ENCODE results near the gene GLT1D1. TPM values are rescaled to one million over a fixed set of nuclear protein-coding genes. Genes with fewer than 3 reads are reported as not detected.

The GLT1D1 gene
- total RNA-seq, 1 experiment from 2014 or later, result not detected

DNA sequence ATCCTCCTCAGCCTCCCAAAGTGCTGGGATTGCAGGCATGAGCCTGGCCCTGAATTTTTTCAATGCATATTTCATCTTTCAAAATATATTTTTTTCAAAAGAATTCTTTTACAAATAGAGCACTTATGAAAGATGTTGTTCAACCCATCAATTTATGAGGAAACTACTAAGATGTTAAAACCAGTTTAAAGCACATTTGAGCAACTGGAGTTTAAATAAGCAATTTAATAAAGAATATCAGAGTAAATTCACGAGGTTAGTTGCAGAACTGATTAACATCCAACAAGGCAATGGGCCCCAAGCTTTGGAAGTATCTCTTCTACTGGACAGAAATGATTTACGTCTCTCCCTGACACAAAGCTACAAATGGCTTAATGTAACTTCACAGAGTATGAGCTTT is 23.3 kb downstream of the GLT1D1 start:
- Histone ChIP-seq H3K79me2 (ENCODE audit: low read length) (no peaks in the 10 kb centered on the region), H3F3A (ENCODE audit: low read length, unreplicated experiment) (no peaks in the 10 kb centered on the region), H3K9me2 (replicated peaks; ENCODE audit: low read length) (no peaks in the 10 kb centered on the region), H3K4me2 (ENCODE audit: low read length) (no peak overlapping the region), H3K27ac (ENCODE audit: low read length) (no peak overlapping the region), H3K9ac (ENCODE audit: low read length) (no peak overlapping the region), H4K20me1 (ENCODE audit: low read length) (no peaks in the 10 kb centered on the region), H3K9me3 (ENCODE audit: low read length) (0 out of 2 replicates have a peak, but pooled peaks cover 6% of the 10 kb centered on the region), H3K4me1 (ENCODE audit: insufficient read depth, low read length) (no peaks in the 10 kb centered on the region), H3K4me3 (ENCODE audit: low read length) (no peak overlapping the region), H2AFZ (ENCODE audit: low read length) (no peak overlapping the region), H3K27me3 (ENCODE audit: low read length) (no peaks in the 10 kb centered on the region), H3K36me3 (ENCODE audit: low read depth, low read length) (no peaks in the 10 kb centered on the region)
- ATAC-seq (no peak), DNase-seq (no peak)
- no peak for TF ChIP-seq EZH2phosphoT487 (IDR thresholded peaks at IDR 0.05; ENCODE audit: borderline replicate concordance, low read length)
- TF ChIP-seq, protein P1, sequence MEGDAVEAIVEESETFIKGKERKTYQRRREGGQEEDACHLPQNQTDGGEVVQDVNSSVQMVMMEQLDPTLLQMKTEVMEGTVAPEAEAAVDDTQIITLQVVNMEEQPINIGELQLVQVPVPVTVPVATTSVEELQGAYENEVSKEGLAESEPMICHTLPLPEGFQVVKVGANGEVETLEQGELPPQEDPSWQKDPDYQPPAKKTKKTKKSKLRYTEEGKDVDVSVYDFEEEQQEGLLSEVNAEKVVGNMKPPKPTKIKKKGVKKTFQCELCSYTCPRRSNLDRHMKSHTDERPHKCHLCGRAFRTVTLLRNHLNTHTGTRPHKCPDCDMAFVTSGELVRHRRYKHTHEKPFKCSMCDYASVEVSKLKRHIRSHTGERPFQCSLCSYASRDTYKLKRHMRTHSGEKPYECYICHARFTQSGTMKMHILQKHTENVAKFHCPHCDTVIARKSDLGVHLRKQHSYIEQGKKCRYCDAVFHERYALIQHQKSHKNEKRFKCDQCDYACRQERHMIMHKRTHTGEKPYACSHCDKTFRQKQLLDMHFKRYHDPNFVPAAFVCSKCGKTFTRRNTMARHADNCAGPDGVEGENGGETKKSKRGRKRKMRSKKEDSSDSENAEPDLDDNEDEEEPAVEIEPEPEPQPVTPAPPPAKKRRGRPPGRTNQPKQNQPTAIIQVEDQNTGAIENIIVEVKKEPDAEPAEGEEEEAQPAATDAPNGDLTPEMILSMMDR (conservative IDR thresholded peaks at IDR 0.05; ENCODE audit: low read depth, low read length), result no peak
- ChIA-PET POLR2A (ENCODE audit: unreplicated experiment) (no interaction called here), CTCF (no interaction called here)
- intact Hi-C loops (cut with micrococcal nuclease), result no loop called here
- no TSS peak for BruUV-seq (replicated peaks)

DNA sequence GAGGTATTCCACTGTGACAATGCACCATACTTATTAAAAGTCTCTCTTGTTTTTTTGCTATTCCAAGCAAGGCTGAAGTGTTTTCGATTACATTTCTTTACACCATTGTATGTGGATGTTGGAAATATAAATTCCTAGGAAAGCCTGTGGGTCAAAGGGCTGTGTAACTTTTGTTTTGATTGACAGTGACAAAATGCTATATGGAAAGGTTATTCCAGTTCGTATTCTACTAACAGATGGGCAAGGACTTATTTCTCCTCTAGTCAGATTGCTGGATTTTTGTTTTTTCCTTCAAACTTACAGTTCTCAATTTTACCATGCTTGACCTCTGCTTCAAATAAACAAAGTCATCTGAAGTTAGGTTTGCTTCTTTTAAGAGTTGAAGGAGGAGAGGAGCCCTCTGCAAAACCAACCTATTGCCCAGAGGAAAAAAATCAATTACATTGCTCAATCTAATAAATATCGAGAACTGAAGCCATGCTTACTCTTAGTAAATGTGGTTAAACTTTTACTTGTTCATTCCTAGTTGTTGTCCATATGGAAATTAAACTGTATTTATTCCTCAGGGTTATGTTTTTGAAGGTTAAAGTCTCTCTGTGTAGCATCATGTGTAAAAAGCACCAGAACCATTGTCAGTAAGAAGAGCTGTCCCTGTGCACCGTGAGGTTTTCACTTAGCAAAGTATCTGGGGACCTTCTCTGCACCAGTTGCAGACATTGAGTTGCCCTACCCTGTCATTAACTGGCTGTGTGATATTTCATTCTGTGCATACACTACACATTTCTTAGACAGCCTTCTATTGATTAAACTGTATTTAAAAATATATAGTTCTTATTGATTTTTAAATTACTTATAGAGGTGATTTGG is 26.9 kb downstream of the GLT1D1 start:
- Histone ChIP-seq H2AFZ (ENCODE audit: low read length) (no peak overlapping the region), H3K9ac (ENCODE audit: low read length) (no peak overlapping the region), H3K27ac (ENCODE audit: low read length) (no peak overlapping the region), H3K4me3 (ENCODE audit: low read length) (no peak overlapping the region), H3K36me3 (ENCODE audit: low read depth, low read length) (no peaks in the 10 kb centered on the region), H4K20me1 (ENCODE audit: low read length) (no peaks in the 10 kb centered on the region), H3K27me3 (ENCODE audit: low read length) (peaks cover 9% of the 10 kb centered on the region), H3K9me2 (replicated peaks; ENCODE audit: low read length) (no peaks in the 10 kb centered on the region), H3K79me2 (ENCODE audit: low read length) (no peaks in the 10 kb centered on the region), H3K9me3 (ENCODE audit: low read length) (0 out of 2 replicates have a peak, but pooled peaks cover 6% of the 10 kb centered on the region), H3K4me2 (ENCODE audit: low read length) (no peak overlapping the region), H3K4me1 (ENCODE audit: insufficient read depth, low read length) (no peaks in the 10 kb centered on the region), H3F3A (ENCODE audit: low read length, unreplicated experiment) (no peaks in the 10 kb centered on the region)
- ATAC-seq (no peak), DNase-seq (no peak)
- CTCF ChIA-PET, result no interaction called here
- TF ChIP-seq EZH2phosphoT487 (IDR thresholded peaks at IDR 0.05; ENCODE audit: borderline replicate concordance, low read length) (no peak), EZH2 (IDR thresholded peaks at IDR 0.05; ENCODE audit: low read length, unreplicated experiment) (no peak)
- TF ChIP-seq, protein P1 (conservative IDR thresholded peaks at IDR 0.05; ENCODE audit: low read depth, low read length), result no peak
- POLR2A ChIA-PET (ENCODE audit: unreplicated experiment), result no interaction called here
- no TSS peak for BruUV-seq (replicated peaks)
- intact Hi-C loops (cut with micrococcal nuclease), result no loop called here

DNA sequence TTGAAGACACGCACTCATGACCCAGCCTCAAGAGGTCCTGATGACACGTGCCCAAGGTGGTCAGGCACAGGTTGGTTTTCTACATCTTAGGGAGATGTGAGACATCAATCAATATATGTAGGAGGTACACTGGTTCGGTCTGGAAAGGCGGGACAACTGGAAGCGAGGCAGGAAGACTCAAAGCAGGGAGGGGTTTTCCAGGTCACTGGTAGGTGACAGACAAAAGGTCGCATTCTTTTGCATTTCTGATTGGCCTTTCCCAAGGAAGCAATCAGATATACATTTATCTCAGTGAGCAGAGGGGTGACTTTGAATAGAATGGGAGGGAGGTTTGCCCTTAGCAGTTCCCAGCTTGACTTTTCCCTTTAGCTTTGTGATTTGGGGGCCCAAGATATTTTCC is 38.6 kb downstream of the GLT1D1 start:
- Histone ChIP-seq H3K79me2 (ENCODE audit: low read length) (no peaks in the 10 kb centered on the region), H4K20me1 (ENCODE audit: low read length) (no peaks in the 10 kb centered on the region), H3K4me2 (ENCODE audit: low read length) (no peak overlapping the region), H3K9ac (ENCODE audit: low read length) (no peak overlapping the region), H3K4me3 (ENCODE audit: low read length) (no peak overlapping the region), H2AFZ (ENCODE audit: low read length) (no peak overlapping the region), H3K36me3 (ENCODE audit: low read depth, low read length) (no peaks in the 10 kb centered on the region), H3K4me1 (ENCODE audit: insufficient read depth, low read length) (no peaks in the 10 kb centered on the region), H3K9me2 (replicated peaks; ENCODE audit: low read length) (no peaks in the 10 kb centered on the region), H3K27me3 (ENCODE audit: low read length) (peaks cover 53% of the 10 kb centered on the region), H3K27ac (ENCODE audit: low read length) (no peak overlapping the region), H3F3A (ENCODE audit: low read length, unreplicated experiment) (no peaks in the 10 kb centered on the region), H3K9me3 (ENCODE audit: low read length) (no peaks in the 10 kb centered on the region)
- POLR2A ChIA-PET (ENCODE audit: unreplicated experiment), result no interaction called here
- no peak for DNase-seq
- CTCF ChIA-PET, result no interaction called here
- intact Hi-C loops (cut with micrococcal nuclease), result no loop called here
- no TSS peak for BruUV-seq (replicated peaks)
- ATAC-seq, result no peak
- TF ChIP-seq, protein P1 (conservative IDR thresholded peaks at IDR 0.05; ENCODE audit: low read depth, low read length), result no peak
- TF ChIP-seq EZH2 (IDR thresholded peaks at IDR 0.05; ENCODE audit: low read length, unreplicated experiment), result no peak
- no peak for TF ChIP-seq EZH2phosphoT487 (IDR thresholded peaks at IDR 0.05; ENCODE audit: borderline replicate concordance, low read length)

All from PC-3 (cell line).